Peyer's patch (tissue), 4 donors: ENCODE measurements around the gene POMT2.

Experiments used
- CTCF ChIP-seq, 6 experiments: fragments of 450-650 bp in 4 of 6; fragments of 200-600 bp in 2 of 6; sonication (generic) in 1 of 6; IDR thresholded peaks; one replicate each; pipeline ENCODE4 v1.5.1; 2017 to 2019; ENCODE audit warnings: antibody characterized with exemption in 6 of 6, mild to moderate bottlenecking in 3 of 6, moderate library complexity in 1 of 6
- POLR2A ChIP-seq, 2 donors: fragments of 450-650 bp; IDR thresholded peaks; one replicate each; pipeline ENCODE4 v1.5.1; 2017; ENCODE audit warnings: antibody characterized with exemption in 2 of 2, mild to moderate bottlenecking in 2 of 2, moderate library complexity in 2 of 2

GRCh38 chr14:77314539-77315457 is 5.9 kb downstream of the POMT2 start:
- TF ChIP-seq CTCF (IDR thresholded peaks at IDR 0.05) (no peak), POLR2A (IDR thresholded peaks at IDR 0.05) (no peak)
